Measurements from ENCODE around the gene OR4F6.

The OR4F6 gene

DNA sequence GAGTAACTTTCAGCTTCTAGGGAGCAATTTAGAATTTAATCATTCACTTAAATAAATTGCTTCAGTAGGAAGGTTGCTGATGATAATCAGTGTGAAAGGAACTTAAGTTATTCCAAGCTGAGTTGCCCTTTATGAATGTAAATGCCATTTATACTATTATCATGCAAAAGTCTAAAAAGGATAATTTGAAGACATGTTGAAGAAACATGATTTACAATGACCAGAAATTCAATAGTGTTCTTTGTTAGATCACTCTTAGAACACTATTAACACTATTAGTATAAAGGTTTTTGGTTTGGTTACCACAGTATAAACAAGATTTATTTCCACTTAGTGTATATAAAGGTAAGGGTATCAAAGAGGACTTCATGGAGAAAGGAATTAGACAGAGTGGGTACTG lies 1.6 kb downstream of the OR4F6 start:
- no peak for DNase-seq (ENCODE audit: low spot score)

DNA sequence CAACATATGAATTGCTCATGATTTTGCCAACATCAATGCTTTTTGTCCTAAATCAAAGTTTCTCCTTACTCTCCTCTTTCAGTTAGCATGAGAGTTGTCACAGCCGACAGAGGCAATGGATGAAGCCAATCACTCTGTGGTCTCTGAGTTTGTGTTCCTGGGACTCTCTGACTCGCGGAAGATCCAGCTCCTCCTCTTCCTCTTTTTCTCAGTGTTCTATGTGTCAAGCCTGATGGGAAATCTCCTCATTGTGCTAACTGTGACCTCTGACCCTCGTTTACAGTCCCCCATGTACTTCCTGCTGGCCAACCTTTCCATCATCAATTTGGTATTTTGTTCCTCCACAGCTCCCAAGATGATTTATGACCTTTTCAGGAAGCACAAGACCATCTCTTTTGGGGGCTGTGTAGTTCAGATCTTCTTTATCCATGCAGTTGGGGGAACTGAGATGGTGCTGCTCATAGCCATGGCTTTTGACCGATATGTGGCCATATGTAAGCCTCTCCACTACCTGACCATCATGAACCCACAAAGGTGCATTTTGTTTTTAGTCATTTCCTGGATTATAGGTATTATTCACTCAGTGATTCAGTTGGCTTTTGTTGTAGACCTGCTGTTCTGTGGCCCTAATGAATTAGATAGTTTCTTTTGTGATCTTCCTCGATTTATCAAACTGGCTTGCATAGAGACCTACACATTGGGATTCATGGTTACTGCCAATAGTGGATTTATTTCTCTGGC lies 2.5 kb downstream of the OR4F6 start:
- no peak for DNase-seq (ENCODE audit: low spot score)

DNA sequence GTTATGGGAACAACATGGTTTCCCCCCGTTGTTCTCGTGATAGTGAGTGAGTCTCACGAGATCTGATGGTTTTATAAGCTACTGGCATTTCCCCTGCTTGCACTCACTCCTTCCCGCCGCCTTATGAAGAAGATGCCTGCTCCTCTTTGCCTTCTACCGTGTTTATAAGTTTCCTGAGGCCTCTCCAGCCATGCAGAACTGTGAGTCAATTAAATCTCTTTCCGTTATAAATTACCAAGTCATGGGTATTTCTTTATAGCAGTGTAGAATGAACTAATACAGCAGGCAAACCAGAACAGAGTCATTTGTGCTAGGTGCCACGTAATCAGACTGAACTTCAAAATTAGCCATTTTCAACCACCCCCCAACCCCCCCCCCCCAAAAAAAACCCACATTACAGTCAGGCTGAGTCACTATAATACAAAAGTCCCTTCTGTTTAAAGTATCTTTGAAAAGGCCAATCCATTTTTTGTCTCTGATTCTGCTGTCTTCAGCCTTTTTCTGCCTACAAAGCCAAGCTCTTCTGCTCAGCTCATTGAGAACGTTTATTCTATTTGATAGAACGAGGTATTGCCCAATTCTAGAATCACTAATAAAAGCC lies 4.1 kb downstream of the OR4F6 start:
- no peak for DNase-seq (ENCODE audit: low spot score)

DNA sequence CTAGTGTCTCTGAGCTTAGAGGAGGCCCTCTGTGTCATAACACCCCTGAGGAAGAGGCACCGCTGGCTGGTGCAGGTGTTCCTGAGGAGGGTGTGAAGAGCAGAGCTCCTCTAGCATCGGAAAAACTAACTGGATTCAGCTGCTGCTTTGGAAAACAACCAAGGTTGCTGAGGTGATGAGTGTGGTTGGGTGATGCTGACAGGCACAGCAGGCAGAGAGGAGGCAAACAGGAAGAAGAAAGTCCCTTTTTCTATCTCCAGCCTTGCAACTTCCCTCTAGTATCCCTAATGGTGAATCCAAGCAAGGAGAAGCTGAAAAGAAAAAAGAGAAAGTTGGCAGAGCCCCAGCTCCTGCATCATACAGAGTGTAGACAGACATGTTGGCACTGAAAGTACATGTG lies 4.9 kb downstream of the OR4F6 start:
- no peak for DNase-seq (ENCODE audit: low spot score)

- DNase-seq (ENCODE audit: low spot score) = no peak
Measured at GRCh38 chr15:101810456-101810855, 7.1 kb downstream of the OR4F6 start.

- DNase-seq (ENCODE audit: low spot score) = no peak
Measured at GRCh38 chr15:101810876-101811275, 7.6 kb downstream of the OR4F6 start.

DNA sequence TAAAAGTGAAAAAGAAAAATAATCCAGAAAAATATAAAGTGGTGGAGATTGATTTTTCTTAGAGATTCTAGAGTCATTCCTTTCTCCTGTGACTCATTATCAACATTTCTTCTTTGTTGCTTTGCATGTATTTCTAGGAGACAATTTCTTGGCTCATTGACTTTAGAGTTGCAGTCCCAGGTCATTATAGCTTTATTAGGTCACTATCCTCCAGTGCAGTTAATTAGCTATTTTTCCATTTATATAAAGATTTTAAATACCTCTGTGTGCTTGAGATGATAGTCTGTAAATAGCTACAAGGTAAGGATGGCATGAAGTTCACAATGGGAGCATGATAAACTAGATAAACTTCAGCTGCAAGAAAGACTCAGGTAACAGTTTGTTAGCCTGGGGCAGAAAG lies 8.6 kb downstream of the OR4F6 start, which contains the start of gene OR4F15:
OR4F15 (plus strand) TSS at position 301 of the 400 bp plus-strand sequence. CDS start 5,985 bp downstream, outside the sequence.
- DNase-seq (ENCODE audit: low spot score) = no peak

- no peak for DNase-seq (ENCODE audit: low spot score)
Measured at GRCh38 chr15:101813803-101814534, 10.7 kb downstream of the OR4F6 start.

DNA sequence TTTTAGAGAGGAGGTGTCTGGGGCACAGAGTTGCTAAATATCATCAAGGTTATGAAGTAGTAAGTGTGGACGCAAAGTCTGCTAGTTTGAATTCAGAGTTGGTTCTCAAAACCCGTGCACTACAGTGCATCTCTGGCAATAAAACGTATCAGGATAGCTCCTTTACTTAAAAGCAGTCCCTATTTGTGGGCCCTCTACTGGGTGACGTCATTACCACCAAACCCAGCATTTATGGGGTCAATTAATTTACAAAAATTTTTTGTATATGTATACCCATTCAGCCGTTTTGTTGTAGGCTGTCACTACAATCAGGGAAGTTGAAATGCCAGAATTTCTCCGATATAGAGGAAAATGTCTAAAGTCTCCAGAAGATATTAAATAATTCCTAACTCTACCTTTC lies 17.5 kb downstream of the OR4F6 start:
- DNase-seq (ENCODE audit: low spot score) = no peak

DNA sequence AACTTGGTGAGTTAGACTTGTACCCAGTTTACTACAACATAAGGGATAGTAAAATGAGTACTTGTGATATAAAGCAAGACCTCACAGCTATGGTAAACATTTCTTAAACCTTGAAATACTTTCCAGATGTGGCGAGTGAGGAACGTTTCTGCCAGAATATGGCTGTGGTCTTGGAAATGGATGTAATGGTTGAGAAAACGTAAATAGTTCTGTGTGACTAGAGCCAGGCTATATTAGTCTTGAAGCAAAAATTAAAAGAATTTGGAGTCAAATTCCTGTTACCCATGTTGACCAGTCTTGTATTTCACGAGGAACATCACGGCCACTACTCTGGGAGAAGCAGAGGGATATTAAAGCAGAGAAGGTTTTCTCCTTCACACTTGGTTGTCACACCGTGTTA lies 23.9 kb downstream of the OR4F6 start:
- DNase-seq (ENCODE audit: low spot score) = no peak

DNA sequence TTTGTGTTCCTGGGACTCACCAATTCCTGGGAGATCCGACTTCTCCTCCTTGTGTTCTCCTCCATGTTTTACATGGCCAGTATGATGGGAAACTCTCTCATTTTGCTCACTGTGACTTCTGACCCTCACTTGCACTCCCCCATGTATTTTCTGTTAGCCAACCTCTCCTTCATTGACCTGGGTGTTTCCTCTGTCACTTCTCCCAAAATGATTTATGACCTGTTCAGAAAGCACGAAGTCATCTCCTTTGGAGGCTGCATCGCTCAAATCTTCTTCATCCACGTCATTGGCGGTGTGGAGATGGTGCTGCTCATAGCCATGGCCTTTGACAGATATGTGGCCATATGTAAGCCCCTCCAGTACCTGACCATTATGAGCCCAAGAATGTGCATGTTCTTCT lies 25.5 kb downstream of the OR4F6 start:
- no peak for DNase-seq (ENCODE audit: low spot score)

DNA sequence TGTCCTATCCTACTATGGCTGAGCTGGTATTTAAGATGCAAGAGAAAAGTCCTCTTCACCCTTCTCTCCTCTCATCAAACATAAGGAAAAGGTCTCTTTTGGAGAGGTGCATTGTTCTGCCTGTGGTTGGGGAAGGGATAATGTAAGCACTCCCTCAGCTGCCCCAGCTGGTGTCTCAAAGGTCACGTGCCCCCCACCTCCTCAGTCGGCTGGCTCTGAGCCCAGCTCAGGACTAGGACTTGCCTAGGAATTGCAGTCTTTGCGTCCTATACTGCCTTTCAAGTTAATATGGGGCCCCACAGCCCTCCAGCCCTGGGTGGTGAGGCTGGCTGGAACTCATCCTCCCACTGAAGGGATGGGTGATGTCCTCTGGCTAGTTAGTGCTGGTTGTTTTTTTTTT lies 38.3 kb downstream of the OR4F6 start:
- DNase-seq (ENCODE audit: low spot score) = no peak

DNA sequence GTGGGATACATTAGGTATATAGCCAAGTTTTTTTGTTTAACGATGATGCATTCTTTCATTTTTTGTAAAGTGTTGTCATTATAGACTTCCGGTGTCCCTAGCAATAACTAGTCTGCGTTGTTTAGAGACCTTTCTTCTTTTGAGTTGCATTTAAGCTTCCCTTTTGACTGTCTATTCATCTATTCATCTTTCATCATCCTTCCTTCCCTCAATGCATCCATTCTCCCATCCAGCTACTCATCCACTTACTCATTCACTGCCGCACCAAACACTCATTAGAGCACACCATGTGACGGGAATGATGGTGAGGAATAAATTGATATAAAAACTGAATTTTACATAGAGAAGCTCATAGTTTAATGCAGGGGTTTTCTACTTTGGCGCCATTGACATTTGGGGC lies 41.6 kb downstream of the OR4F6 start:
- no peak for DNase-seq (ENCODE audit: low spot score)

- no peak for DNase-seq (ENCODE audit: low spot score)
Measured at GRCh38 chr15:101852356-101852755, 49.0 kb downstream of the OR4F6 start.

Data from activated CD4-positive, alpha-beta T cell treated with anti-CD3 and anti-CD28 coated beads, Interleukin-2, Interleukin-4, amounts not matched to agents 100 ng/mL and 50 ng/mL, durations not matched to agents 16 hours and 8 hours (primary cell).